Fibroblast of villous mesenchyme (primary cell): Measurements from ENCODE around the gene MCC. TPM values are rescaled to one million over a fixed set of nuclear protein-coding genes. Genes with fewer than 3 reads are reported as not detected.
A peak's percentile ranks its signal among the peaks of the same experiment; 100 is the strongest.

ENCODE experiments used
- DNase-seq: peaks from one replicate; pipeline ENCODE4 v3.0.0-alpha.2; 2010; ENCODE audit warnings: low read depth
- H3K4me3 ChIP-seq: 2 replicates; pipeline ENCODE4 v1.5.1; 2011; ENCODE audit warnings: low read depth, mild to moderate bottlenecking, low read length
- total RNA-seq: library from RNA; depleted of rRNA; stranded (reverse); fragments of >200 nt; gene quantifications from 2 replicates; pipeline ENCODE4 v1.2.3, GENCODE V29; 2012
- TF ChIP-seq, protein P1 (sequence below): IDR thresholded peaks from 2 replicates; pipeline ENCODE4 v1.5.1; 2012; ENCODE audit warnings: low read depth, mild to moderate bottlenecking, low read length; ENCODE audit not compliant: insufficient read depth

MCC gene
- total RNA-seq, 1 donor = 37.6 TPM

DNA sequence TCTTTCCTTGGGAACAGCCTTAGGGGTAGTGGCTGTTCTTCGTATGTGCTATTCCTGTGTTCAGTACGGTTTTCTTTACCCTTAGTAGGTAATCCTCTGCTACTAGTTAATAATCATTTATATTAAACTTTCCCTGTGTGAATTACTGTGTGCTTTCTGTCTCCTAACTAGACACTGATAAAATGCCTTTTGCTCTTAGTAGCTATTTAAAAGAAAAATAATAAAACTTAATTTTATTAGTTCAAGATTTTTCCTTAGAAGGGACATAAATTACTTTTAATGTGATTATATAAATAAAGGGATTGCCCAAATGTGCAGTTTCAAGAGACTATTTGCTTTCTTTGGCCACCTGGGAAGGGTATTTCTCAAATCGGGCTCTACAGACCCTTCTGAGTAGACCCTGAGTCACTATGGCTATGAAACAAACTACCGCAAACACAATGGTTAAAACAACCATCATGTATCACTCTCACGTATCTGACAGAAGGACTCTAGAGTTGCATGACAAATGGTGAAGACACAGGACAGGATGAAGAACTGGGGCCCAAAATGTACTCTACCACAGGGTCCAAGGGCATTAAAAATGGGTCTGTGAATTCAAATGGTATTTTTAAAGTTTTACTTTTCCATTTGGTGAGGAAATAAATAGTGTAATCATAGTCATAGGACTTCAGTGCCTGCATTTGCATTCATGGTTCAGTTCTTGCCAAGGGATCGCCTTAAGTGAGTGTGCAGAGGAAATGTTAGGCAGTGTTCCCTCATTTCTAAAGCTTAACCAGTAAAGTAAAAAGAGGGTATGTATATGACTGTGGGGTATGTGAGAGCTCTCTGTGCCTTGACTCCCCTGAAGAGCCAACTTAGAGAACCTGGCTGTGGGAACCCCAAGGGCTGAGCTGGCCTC is 150.5 kb downstream of the MCC start:
- no peak overlapping the region for H3K4me3 ChIP-seq
- no peak for DNase-seq
- TF ChIP-seq, protein P1, sequence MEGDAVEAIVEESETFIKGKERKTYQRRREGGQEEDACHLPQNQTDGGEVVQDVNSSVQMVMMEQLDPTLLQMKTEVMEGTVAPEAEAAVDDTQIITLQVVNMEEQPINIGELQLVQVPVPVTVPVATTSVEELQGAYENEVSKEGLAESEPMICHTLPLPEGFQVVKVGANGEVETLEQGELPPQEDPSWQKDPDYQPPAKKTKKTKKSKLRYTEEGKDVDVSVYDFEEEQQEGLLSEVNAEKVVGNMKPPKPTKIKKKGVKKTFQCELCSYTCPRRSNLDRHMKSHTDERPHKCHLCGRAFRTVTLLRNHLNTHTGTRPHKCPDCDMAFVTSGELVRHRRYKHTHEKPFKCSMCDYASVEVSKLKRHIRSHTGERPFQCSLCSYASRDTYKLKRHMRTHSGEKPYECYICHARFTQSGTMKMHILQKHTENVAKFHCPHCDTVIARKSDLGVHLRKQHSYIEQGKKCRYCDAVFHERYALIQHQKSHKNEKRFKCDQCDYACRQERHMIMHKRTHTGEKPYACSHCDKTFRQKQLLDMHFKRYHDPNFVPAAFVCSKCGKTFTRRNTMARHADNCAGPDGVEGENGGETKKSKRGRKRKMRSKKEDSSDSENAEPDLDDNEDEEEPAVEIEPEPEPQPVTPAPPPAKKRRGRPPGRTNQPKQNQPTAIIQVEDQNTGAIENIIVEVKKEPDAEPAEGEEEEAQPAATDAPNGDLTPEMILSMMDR = no peak

DNA sequence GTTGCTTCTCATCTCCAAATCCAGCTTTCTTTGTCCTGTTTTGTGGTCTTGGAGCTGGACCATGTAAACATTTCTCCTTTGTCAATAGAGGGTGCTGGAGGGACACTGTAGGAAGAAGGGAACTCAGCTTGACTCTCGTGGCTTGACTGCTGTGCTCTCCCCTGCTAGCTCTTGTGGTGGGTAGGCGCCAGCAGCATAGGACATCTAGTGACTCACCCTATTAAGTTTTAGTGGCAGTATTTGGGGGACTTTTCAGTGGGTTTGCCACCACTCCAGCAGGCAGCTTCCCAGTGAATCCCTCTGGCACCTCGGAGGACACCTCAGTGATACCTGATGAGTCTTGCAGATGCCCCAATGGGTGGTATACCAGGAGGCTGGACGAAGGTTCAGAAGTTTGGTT is 151.3 kb downstream of the MCC start:
- TF ChIP-seq, protein P1 = peak; percentile 62
- DNase-seq = peak; percentile 74
- no peak overlapping the region for H3K4me3 ChIP-seq

DNA sequence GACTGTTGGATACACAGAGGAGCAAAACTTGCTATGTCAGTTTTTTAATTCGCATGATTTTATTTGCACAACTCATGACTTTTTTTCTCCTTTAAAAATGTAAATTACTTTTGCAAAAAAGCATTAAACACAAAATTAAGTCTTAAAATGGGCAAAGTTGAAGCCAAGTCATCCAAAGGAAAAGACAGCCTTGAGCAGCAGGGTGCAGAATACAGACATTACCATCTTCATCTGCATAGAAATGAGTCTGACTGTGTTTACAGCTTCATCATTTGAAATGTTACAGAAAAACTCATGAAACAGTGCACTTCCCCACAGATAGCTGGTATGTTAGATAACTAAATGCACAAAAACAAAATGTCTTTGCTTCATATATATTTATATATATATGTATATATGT is 154.8 kb downstream of the MCC start:
- no peak overlapping the region for H3K4me3 ChIP-seq
- TF ChIP-seq, protein P1 = no peak
- no peak for DNase-seq

DNA sequence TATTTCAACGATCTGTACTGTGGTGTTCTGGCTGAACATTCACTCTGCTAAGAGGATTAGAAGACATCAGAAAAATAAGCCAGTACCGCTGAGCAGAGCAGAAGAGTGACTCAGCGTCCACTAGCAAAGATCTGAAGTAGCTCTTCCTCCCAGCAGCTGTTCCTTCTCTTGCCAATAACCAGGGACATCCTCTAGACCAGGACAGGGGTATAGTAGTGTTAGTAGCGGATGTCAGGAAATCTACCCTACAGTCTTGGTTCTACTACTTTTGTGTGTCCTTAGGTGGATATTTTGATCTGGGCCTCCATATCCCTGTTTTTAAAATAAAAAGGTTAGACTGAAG is 157.1 kb downstream of the MCC start:
- peak; percentile 70 for DNase-seq
- TF ChIP-seq, protein P1 = no peak
- H3K4me3 ChIP-seq = no peak overlapping the region

DNA sequence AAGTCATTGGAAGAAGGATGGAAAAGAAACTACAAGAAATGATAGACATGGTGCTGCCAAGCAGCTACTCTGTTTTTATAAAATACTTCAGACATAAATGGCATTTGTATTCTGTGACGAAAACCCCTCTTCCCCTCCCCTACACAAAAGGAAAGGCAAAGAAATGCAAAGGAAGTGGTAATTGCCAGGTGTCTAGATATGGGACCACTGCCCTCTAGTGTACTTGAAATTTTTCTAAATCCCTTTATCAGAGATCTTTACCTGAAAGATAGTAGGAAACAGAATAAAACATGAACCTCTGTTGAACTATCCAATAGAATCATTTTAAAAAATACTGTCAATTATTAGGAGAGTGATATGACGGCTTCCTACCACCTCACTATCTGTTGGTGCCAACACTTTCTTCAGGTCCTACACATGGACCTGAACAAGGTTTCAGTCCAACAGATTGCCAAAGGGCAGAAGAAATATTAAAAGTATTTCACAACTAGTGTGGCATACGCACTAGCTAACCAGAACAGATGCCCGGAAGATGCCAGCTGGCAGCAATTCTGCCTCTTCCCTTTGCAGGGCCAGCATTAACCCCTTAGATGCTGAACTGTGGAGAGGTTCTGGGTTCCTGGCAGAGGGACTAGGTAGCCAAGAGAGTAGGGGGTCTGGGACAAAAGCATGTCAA is 157.6 kb downstream of the MCC start:
- H3K4me3 ChIP-seq = no peak overlapping the region
- TF ChIP-seq, protein P1 = peak; percentile 40
- DNase-seq = peak; percentile 57

DNA sequence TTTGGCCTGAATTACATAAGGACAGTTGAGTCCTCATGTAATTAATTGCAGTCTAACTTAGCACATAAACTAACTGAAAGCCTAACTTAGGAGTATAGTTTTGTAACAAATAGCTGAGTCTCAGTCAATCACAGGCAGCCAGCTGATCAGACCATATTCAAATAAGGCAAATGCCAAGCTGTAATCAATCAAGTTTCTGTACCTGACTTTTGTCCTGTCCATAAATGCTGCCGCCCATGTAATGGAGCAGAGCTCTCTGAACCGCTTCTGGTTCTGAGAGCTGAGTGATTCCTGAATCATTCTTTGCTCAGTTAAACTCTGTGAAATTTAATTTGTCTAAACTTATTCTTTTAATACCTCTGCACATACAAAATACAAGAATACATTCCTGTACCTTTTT is 158.3 kb downstream of the MCC start:
- TF ChIP-seq, protein P1 = no peak
- DNase-seq = no peak
- H3K4me3 ChIP-seq = no peak overlapping the region
